ENCODE data around the gene SGK2. TPM values are rescaled to one million over a fixed set of nuclear protein-coding genes. Genes with fewer than 3 reads are reported as not detected.

The SGK2 gene
- total RNA-seq, 1 experiment from 2014 or later = not detected

DNA sequence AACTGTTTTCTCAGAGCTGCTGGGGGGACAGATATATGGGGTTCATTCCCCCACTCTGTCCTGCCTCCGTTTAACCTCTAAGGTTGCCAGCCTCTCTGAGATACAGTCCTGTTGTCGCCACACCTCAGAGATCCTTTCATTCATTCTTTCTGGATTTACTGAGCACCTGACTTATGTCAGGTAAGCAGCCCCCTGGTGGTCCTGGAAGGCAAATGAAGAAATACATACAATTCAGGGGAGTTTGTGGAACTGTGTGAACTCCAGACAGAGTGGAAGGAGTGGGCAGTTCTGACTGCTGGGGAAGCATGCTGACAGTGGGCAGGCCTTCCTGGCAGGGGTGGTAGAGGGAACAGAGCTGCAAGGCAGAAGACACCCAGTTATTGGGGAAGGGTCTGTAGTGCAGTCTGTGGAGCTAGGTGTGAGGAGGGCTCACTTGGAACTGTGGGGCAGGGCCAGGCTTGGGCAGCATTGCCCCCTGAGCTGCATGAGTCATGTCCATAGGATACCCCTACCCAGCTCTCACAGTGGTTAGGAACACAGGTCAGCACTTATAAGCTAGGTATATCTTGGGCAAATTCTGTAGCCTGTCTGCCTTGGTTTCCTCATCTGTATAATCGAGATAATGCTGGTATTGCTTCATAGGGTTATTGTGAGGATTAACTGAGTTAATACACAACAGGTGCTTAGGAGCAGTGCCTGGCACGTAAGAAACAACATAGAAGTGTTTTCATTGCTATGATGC is 12.8 kb upstream of the SGK2 start:
- no peaks in the 10 kb centered on the region for H3K9me2 ChIP-seq (replicated peaks; ENCODE audit: insufficient read depth, low read length)
- no peaks in the 10 kb centered on the region for H3K36me3 ChIP-seq (ENCODE audit: insufficient read depth, low read length)
- H3K4me1 ChIP-seq (ENCODE audit: low read length) = no peaks in the 10 kb centered on the region
- no peaks in the 10 kb centered on the region for H3K9me3 ChIP-seq (ENCODE audit: low read length)
- H3K27ac ChIP-seq (ENCODE audit: low read length) = no peak overlapping the region
- no peak overlapping the region for H3K4me2 ChIP-seq (ENCODE audit: low read depth, low read length, poor library complexity, severe bottlenecking)
- no peaks in the 10 kb centered on the region for H4K20me1 ChIP-seq (ENCODE audit: insufficient read depth, low read depth, low read length)
- no peak for DNase-seq
- H3K9ac ChIP-seq (ENCODE audit: low read length) = no peak overlapping the region
- no peak overlapping the region for H2AFZ ChIP-seq (ENCODE audit: low read length)
- H3K79me2 ChIP-seq (ENCODE audit: low read length) = no peaks in the 10 kb centered on the region
- no peak overlapping the region for H3K4me3 ChIP-seq (ENCODE audit: low read length)
- no peaks in the 10 kb centered on the region for H3K27me3 ChIP-seq (ENCODE audit: low read length)

DNA sequence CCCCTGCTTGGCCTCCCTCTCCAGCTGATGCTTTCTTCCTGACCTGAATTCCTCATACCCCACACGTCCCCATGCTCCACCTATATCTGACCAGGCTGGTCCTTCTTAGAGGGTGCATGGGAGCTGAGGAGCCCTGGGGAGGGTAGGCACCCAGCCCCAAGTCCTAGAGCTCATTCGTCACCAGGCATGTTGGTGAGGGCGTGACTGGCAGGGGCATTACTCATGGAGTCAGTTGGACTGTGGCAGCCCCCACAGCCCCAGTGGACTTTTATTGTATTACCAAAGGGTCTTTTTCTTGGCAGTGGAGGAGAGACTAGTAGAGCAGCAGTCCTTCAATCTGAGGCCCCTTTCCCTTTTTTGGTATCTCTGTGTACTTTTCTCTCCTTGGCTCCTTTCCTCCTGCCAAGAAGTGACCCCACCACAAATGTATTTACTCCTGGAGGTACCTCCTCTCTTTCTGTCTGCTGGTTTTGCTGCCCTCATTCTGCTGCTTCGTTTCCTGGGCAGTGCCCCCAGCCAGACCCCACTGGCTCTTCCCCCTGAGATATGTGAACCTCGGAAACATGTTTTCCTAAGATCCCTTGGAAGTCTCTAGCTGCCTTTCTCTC is 10.4 kb upstream of the SGK2 start:
- no peaks in the 10 kb centered on the region for H3K79me2 ChIP-seq (ENCODE audit: low read length)
- H3K9me3 ChIP-seq (ENCODE audit: low read length) = no peaks in the 10 kb centered on the region
- no peaks in the 10 kb centered on the region for H3K4me1 ChIP-seq (ENCODE audit: low read length)
- no peaks in the 10 kb centered on the region for H4K20me1 ChIP-seq (ENCODE audit: insufficient read depth, low read depth, low read length)
- no peak overlapping the region for H3K4me3 ChIP-seq (ENCODE audit: low read length)
- no peak overlapping the region for H3K4me2 ChIP-seq (ENCODE audit: low read depth, low read length, poor library complexity, severe bottlenecking)
- no peaks in the 10 kb centered on the region for H3K9me2 ChIP-seq (replicated peaks; ENCODE audit: insufficient read depth, low read length)
- H3K36me3 ChIP-seq (ENCODE audit: insufficient read depth, low read length) = no peaks in the 10 kb centered on the region
- no peak for DNase-seq
- no peaks in the 10 kb centered on the region for H3K27me3 ChIP-seq (ENCODE audit: low read length)
- no peak overlapping the region for H2AFZ ChIP-seq (ENCODE audit: low read length)
- H3K9ac ChIP-seq (ENCODE audit: low read length) = no peak overlapping the region
- H3K27ac ChIP-seq (ENCODE audit: low read length) = no peak overlapping the region

DNA sequence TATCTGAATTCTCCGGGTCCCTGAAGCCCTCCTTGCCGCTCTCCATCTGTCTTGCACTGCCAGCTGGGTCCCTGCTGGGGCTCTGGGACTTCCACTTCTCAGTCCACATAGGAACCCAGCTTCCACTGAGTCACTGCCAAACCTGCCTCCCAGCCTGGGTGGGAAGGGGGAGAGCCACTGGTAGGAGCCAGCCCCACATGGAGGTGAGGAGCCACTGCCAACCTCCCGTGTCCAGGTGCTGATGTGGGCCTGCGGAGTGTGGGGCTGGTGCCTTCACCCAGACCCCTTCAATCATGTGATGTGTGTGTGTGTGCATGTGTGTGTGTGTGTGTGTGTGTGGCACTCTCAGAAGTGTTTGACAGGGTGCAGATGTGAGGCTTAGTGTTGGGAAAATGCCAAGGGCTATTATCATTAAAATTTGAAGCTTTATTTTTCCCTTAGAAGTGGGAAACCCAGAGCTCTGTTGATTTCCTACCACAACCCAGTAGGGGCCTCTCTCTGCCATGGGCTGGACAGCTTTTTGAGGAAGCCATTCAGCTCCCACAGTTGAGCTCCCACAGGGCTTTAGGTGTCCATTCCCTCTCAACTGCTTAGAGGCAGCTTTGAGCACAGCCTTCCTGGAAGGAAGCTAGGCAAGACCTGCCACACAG is 9.3 kb upstream of the SGK2 start:
- no peaks in the 10 kb centered on the region for H3K9me2 ChIP-seq (replicated peaks; ENCODE audit: insufficient read depth, low read length)
- H3K4me3 ChIP-seq (ENCODE audit: low read length) = no peak overlapping the region
- H4K20me1 ChIP-seq (ENCODE audit: insufficient read depth, low read depth, low read length) = no peaks in the 10 kb centered on the region
- no peak overlapping the region for H3K9ac ChIP-seq (ENCODE audit: low read length)
- H3K27me3 ChIP-seq (ENCODE audit: low read length) = no peaks in the 10 kb centered on the region
- no peaks in the 10 kb centered on the region for H3K4me1 ChIP-seq (ENCODE audit: low read length)
- H3K27ac ChIP-seq (ENCODE audit: low read length) = no peak overlapping the region
- H3K79me2 ChIP-seq (ENCODE audit: low read length) = no peaks in the 10 kb centered on the region
- H2AFZ ChIP-seq (ENCODE audit: low read length) = no peak overlapping the region
- H3K4me2 ChIP-seq (ENCODE audit: low read depth, low read length, poor library complexity, severe bottlenecking) = no peak overlapping the region
- H3K36me3 ChIP-seq (ENCODE audit: insufficient read depth, low read length) = no peaks in the 10 kb centered on the region
- no peak for DNase-seq
- no peaks in the 10 kb centered on the region for H3K9me3 ChIP-seq (ENCODE audit: low read length)

DNA sequence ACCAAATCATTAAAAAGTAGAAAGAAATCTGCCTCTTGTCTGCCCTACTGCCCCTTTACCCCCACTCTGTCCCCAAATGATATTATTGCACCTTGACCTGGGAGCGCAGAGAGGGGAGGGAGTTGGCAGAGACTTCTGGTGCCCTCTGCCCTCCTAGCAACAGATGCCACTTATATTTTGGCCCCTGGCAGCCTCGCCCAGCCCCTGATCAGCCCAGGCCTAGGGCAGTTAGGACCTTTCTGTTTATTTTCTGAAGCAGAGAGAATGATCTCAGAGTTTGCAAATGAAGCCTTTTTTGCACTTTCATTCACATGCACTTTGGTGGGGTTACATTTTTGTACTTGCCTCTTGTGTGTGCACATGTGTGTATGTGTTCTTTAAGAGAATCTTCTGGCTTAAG is 8.4 kb upstream of the SGK2 start:
- no peaks in the 10 kb centered on the region for H3K27me3 ChIP-seq (ENCODE audit: low read length)
- H3K27ac ChIP-seq (ENCODE audit: low read length) = no peak overlapping the region
- H3K36me3 ChIP-seq (ENCODE audit: insufficient read depth, low read length) = no peaks in the 10 kb centered on the region
- no peak overlapping the region for H2AFZ ChIP-seq (ENCODE audit: low read length)
- no peaks in the 10 kb centered on the region for H3K4me1 ChIP-seq (ENCODE audit: low read length)
- H3K4me3 ChIP-seq (ENCODE audit: low read length) = no peak overlapping the region
- no peak for DNase-seq
- H3K9ac ChIP-seq (ENCODE audit: low read length) = no peak overlapping the region
- H3K9me2 ChIP-seq (replicated peaks; ENCODE audit: insufficient read depth, low read length) = no peaks in the 10 kb centered on the region
- no peaks in the 10 kb centered on the region for H4K20me1 ChIP-seq (ENCODE audit: insufficient read depth, low read depth, low read length)
- H3K9me3 ChIP-seq (ENCODE audit: low read length) = no peaks in the 10 kb centered on the region
- no peaks in the 10 kb centered on the region for H3K79me2 ChIP-seq (ENCODE audit: low read length)
- no peak overlapping the region for H3K4me2 ChIP-seq (ENCODE audit: low read depth, low read length, poor library complexity, severe bottlenecking)

- Histone ChIP-seq H2AFZ (ENCODE audit: low read length) (no peak overlapping the region), H3K9ac (ENCODE audit: low read length) (no peak overlapping the region), H3K9me2 (replicated peaks; ENCODE audit: insufficient read depth, low read length) (no peaks in the 10 kb centered on the region), H3K79me2 (ENCODE audit: low read length) (no peaks in the 10 kb centered on the region), H3K27ac (ENCODE audit: low read length) (no peak overlapping the region), H4K20me1 (ENCODE audit: insufficient read depth, low read depth, low read length) (no peaks in the 10 kb centered on the region), H3K9me3 (ENCODE audit: low read length) (no peaks in the 10 kb centered on the region), H3K4me3 (ENCODE audit: low read length) (no peak overlapping the region), H3K36me3 (ENCODE audit: insufficient read depth, low read length) (no peaks in the 10 kb centered on the region), H3K4me1 (ENCODE audit: low read length) (no peaks in the 10 kb centered on the region), H3K4me2 (ENCODE audit: low read depth, low read length, poor library complexity, severe bottlenecking) (no peak overlapping the region), H3K27me3 (ENCODE audit: low read length) (no peaks in the 10 kb centered on the region)
- no peak for DNase-seq
Observed at GRCh38 chr20:43554369-43554768, 4.5 kb upstream of the SGK2 start.

DNA sequence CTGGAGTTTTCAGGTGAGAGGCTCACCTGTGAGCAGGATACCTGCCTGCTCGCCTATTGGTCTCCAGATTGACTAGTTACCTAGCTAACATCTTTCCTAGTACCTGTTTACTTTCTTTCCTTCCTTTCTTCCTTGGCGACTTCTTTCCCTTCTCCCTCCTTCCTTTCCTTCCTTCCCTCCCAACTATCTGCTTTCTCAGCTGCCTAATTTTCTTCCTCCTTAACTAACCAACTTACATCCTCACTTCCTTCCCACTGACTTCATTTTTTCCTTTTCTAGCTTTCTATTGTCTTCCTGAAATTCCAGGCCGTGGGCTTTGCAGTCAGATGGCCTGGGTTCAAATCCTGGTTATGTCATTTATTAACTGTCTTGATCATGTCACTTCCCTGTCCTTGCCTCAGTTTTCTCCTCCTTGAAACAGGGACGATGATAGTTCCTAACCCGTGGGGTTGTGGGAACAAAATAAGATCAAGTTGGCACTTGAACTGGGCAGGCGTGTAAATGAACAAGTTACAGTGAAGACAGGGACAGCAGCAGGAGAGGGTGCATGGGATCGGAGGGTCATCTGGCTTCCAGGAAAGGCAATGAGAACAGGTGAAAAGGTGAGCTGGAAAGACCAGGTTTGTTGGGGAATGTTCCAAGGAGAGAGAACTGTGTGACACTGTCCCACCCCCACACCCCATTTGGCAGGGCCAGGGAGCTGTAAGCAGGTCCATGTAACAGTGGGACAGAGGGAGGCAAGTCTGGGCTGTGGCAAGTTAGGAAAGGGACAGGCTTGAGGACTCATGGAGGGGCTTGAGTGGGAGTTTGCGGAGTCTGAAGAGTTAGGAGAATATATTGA is 540 bp downstream of the SGK2 start:
- no peak for DNase-seq
- no peaks in the 10 kb centered on the region for H3K4me1 ChIP-seq (ENCODE audit: low read length)
- no peaks in the 10 kb centered on the region for H3K79me2 ChIP-seq (ENCODE audit: low read length)
- no peaks in the 10 kb centered on the region for H3K27me3 ChIP-seq (ENCODE audit: low read length)
- no peaks in the 10 kb centered on the region for H3K36me3 ChIP-seq (ENCODE audit: insufficient read depth, low read length)
- no peaks in the 10 kb centered on the region for H3K9me2 ChIP-seq (replicated peaks; ENCODE audit: insufficient read depth, low read length)
- no peaks in the 10 kb centered on the region for H4K20me1 ChIP-seq (ENCODE audit: insufficient read depth, low read depth, low read length)
- no peak overlapping the region for H3K4me2 ChIP-seq (ENCODE audit: low read depth, low read length, poor library complexity, severe bottlenecking)
- H3K9ac ChIP-seq (ENCODE audit: low read length) = no peak overlapping the region
- no peaks in the 10 kb centered on the region for H3K9me3 ChIP-seq (ENCODE audit: low read length)
- no peak overlapping the region for H2AFZ ChIP-seq (ENCODE audit: low read length)
- H3K4me3 ChIP-seq (ENCODE audit: low read length) = no peak overlapping the region
- no peak overlapping the region for H3K27ac ChIP-seq (ENCODE audit: low read length)

- no peaks in the 10 kb centered on the region for H3K4me1 ChIP-seq (ENCODE audit: low read length)
- no peaks in the 10 kb centered on the region for H3K79me2 ChIP-seq (ENCODE audit: low read length)
- H3K9me2 ChIP-seq (replicated peaks; ENCODE audit: insufficient read depth, low read length) = no peaks in the 10 kb centered on the region
Observed at GRCh38 chr20:43560974-43561373, 2.1 kb downstream of the SGK2 start.

GRCh38 chr20:43563429-43563828 is 4.6 kb downstream of the SGK2 start:
- no peak overlapping the region for H3K9ac ChIP-seq (ENCODE audit: low read length)

More at GRCh38 chr20:43560974-43561373, 2.1 kb downstream of the SGK2 start:
- Histone ChIP-seq H4K20me1 (ENCODE audit: insufficient read depth, low read depth, low read length) (no peaks in the 10 kb centered on the region), H2AFZ (ENCODE audit: low read length) (no peak overlapping the region), H3K9ac (ENCODE audit: low read length) (no peak overlapping the region), H3K4me2 (ENCODE audit: low read depth, low read length, poor library complexity, severe bottlenecking) (no peak overlapping the region), H3K27ac (ENCODE audit: low read length) (no peak overlapping the region), H3K36me3 (ENCODE audit: insufficient read depth, low read length) (no peaks in the 10 kb centered on the region), H3K4me3 (ENCODE audit: low read length) (no peak overlapping the region), H3K27me3 (ENCODE audit: low read length) (no peaks in the 10 kb centered on the region), H3K9me3 (ENCODE audit: low read length) (no peaks in the 10 kb centered on the region)
- DNase-seq = no peak

More at GRCh38 chr20:43563429-43563828, 4.6 kb downstream of the SGK2 start:
- Histone ChIP-seq H3K4me3 (ENCODE audit: low read length) (no peak overlapping the region), H3K4me1 (ENCODE audit: low read length) (no peaks in the 10 kb centered on the region), H3K9me3 (ENCODE audit: low read length) (no peaks in the 10 kb centered on the region), H3K36me3 (ENCODE audit: insufficient read depth, low read length) (no peaks in the 10 kb centered on the region), H3K27me3 (ENCODE audit: low read length) (no peaks in the 10 kb centered on the region), H3K27ac (ENCODE audit: low read length) (no peak overlapping the region), H3K4me2 (ENCODE audit: low read depth, low read length, poor library complexity, severe bottlenecking) (no peak overlapping the region), H3K79me2 (ENCODE audit: low read length) (no peaks in the 10 kb centered on the region), H4K20me1 (ENCODE audit: insufficient read depth, low read depth, low read length) (no peaks in the 10 kb centered on the region), H2AFZ (ENCODE audit: low read length) (no peak overlapping the region), H3K9me2 (replicated peaks; ENCODE audit: insufficient read depth, low read length) (no peaks in the 10 kb centered on the region)
- peak; percentile 47 for DNase-seq

Measured in Karpas-422 (cell line).